Renal cortical epithelial cell (primary cell): Measurements from ENCODE around the gene JCHAIN. TPM values are rescaled to one million over a fixed set of nuclear protein-coding genes. Genes with fewer than 3 reads are reported as not detected.
"Not testable (repeated sequence)": the region's sequence is repeated elsewhere in the genome, so short reads cannot be mapped to it uniquely, and the experiment has no call there.

Experiments
- DNase-seq: peaks from one replicate; pipeline ENCODE4 v3.0.0-alpha.2; 2011; ENCODE audit warnings: low read depth
- total RNA-seq: library from RNA; depleted of rRNA; stranded (reverse); fragments of >200 nt; gene quantifications from 2 replicates; pipeline ENCODE4 v1.2.3, GENCODE V29; 2014

Gene JCHAIN
- total RNA-seq, 1 donor from 2014 or later: 0.30 TPM

DNA sequence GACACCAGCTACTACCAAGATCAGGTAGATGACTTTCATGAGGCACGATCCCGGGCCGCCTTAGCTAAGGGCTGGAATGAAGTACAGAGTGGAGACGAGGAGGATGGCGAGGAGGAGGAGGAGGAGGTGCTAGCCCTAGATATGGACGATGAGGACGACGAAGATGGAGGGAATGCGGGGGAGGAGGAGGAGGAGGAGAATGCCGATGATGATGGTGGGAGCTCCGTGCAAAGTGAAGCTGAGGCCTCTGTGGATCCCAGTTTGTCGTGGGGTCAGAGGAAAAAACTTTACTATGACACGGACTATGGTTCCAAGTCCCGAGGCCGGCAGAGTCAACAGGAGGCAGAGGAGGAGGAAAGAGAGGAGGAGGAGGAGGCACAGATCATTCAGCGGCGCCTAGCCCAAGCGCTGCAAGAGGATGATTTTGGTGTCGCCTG lies 22.5 kb upstream of the JCHAIN start:
- DNase-seq: no peak

DNA sequence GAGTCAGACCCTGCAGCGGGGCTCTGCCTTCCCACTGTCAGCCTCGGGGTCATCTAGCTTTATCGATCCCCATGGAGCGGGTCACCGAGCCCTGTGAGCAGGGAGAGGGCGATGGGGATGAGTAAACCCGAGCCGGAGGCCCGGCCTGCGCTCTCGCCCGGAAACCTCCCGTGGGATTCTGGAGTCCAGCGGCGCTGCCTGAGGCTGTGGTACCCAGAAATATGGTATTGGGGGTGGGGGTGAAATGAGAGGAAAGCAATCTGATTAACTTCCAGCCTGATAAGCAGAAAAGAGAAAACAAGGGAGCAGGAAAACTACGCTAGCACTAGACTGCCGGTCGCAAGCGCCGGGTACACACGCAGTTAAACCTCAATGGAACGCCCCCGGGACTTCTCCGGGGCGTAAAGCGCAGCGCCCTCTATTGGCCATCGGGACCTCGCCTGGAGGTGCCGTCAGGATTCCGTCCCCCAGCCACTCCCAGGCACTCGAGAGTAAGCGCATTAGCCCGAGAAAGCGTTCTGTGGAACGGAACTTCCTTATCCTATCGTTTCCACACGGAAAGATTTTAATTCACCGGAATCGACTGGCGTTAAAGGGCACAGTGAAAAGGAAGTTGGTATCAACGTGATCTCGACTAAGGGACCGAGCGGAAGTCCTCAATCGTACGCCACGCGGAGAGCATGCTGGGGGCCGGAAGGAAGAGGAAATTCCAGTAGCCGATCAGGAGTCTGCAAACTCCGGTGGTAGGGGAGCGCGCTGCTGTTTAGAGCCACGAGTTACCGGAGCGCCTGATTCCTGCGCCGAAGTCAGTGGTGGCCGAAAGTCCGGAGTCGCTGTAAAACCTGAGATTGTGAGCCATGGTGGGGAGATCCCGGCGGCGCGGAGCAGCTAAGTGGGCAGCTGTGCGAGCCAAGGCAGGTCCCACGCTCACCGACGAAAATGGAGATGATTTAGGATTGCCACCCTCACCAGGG lies 21.8 kb upstream of the JCHAIN start, which contains the start of gene UTP3:
TSS of gene UTP3 (plus strand) at position 712 of the 974 bp plus-strand sequence. CDS start at position 858, 146 bp downstream.
- peak; percentile 99 for DNase-seq

DNA sequence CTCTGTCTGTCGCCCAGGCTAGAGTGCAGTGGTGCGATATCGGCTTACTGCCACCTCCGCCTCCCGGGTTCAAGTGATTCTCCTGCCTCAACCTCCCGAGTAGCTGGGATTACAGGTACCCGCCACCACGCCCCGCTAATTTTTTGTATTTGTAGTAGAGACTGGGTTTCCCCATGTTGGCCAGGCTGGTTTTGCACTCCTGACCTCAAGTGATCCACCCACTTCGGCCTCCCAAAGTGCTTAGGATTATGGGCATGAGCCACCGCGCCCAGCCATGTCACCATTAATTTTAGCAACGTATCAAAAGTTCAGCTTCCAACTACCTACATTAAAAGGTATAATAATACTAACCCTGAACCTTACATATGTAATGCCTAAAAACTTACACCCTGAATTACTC lies 21.1 kb upstream of the JCHAIN start:
- DNase-seq: no peak

DNA sequence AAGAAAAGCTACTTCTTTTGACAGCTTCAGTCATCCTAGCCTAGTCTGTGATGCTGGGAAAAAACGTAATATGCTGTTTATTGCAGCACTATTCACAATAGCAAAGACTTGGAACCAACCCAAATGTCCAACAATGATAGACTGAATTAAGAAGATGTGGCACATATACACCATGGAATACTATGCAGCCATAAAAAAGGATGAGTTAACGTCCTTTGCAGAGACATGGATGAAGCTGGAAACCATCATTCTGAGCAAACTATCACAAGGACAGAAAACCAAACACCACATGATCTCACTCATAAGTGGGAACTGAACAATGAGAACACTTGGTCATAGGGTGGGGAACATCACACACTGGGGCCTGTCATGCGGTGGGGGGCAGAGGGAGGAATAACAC lies 15.8 kb upstream of the JCHAIN start:
- not testable (repeated sequence) for DNase-seq

DNA sequence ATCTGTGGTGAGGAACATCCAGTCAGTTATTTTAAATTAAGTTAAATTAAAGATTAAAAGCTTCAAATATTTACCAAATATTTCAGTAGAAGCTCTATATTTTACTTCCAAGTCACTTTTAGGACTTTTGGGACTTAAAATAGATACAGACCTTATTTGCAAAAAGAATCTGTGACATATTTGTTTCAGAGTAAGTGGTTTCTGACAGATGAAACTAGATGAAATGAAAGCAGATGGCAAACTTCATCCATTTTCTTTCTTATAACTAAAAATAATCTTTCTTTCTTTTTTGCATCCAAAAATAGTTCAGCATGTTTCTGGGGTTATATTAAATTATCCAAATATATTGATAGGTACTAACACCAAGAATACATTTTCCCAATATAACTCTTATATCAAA lies 15.4 kb upstream of the JCHAIN start:
- DNase-seq: no peak

DNA sequence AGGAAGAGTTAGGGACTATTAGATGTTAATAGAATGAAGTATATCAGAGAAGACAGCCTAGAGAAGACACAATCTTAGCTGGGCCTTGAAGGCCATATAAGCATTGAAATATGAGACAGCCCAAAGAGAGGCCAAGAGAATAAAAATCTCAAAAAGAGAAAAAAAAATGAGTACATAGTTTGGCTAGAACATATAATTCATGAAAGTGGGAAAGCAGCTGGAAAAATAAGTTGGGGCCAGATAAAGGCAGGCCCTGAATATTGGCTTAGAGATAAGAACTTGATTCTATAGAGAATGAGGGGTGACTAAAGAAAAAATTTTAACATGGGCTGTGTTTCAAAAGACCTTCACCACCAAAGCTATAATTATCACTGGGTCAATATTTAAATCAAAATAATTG lies 14.6 kb upstream of the JCHAIN start:
- no peak for DNase-seq

DNA sequence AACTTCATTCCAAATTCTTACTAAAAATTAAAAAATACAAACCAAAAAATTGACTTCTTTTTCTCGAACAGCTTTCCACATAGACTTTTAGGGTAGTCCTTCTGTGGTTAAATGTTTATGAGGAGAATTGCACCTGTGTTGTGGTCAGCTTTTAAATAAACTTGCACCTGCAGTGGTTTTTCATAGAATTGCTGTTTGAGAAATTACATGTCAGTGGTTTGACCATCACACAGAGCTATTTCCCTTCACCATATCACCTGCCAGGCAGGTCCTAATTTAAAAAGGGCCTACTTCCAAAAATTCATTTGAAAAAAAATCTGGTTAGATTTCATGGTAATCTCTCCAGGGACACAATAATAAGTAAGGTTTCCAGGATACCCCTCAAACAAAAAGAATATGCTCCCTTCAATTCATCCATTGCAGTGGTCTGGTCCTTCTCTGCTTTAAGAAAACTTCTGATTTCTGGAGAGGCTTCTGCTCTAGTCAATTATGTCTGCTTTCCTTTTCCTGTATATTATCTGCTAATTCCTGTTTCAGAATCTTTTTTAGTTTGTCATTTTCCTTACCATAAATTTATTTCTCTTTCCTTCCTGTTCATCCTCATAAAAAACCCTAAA lies 12.2 kb upstream of the JCHAIN start:
- DNase-seq: no peak

DNA sequence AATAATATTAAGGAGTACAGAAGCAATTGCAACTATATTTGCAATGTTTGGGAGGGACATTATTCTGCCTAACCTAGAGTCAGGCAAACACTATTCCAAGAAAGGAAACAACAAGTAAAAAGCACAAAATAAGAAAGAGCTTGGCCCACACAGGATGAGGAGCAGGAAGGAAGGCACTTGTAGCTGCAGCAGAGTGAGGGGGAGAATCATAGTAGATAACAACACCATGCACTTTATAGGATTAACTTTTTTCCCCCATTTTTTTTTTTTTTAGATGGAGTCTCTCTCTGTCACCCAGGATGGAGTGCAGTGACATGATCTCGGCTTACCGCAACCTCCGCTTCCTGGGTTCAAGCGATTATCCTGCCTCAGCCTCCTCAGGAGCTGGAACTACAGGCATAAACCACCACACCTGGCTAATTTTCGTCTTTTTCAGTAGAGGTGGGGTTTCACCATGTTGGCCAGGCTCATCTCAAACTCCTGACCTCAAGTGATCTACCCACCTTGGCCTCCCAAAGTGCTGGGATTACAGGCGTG lies 10.3 kb upstream of the JCHAIN start:
- no peak for DNase-seq

DNA sequence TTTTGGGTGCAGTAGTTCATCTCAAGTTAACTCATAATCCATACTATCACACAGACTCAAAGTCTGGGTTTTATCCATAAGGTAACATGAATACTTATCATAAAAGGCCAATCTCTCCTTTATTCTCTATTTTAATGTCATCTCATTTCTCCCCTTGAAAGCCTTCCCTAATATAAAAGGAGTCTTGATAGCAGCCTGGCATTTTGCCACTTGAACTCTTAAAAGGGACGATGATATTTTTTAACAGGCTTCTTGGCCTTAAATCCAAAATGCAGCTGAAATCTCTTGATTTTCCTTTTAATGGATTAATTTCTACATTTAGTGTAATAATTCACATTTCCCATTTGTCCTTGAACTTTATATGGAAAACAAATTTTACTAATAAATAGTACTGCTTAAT lies 8.4 kb upstream of the JCHAIN start:
- no peak for DNase-seq

DNA sequence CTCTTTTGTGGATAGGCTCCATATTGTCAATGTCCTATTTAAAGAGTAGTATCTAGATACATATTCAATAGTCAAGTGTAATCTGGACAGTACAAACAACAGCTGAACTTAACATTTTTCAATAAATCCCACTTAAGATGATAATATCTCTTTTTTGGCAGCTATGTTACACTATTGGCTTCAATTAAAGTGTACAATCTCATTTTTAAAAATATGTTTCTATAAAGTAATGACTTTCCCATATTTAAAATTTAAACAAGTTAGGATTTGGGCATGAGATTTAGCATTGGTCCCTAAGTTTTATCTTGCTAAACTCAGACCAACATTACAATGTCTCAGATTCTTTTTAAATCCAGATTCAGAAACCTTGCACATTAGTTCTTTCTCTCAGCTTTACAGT lies 7.9 kb upstream of the JCHAIN start:
- DNase-seq: no peak

DNA sequence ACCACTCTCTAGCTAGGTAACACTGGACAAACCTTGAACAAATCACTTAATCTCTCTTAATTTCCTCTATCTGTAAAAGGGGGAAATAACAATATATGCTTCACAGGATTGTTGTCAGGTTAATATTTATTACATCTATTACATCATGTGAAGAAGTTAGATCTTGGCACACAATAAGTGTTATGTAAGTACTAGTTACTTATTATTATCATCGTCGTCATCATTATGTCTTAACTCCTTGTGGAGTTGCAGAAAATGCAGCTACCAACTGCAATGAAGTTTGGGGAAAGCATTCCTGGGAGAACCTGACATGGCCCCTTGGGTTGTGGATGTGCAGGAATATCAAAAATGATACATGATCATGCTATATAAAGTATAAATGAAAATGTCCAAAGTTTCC lies 4.8 kb upstream of the JCHAIN start:
- DNase-seq: peak; percentile 89

DNA sequence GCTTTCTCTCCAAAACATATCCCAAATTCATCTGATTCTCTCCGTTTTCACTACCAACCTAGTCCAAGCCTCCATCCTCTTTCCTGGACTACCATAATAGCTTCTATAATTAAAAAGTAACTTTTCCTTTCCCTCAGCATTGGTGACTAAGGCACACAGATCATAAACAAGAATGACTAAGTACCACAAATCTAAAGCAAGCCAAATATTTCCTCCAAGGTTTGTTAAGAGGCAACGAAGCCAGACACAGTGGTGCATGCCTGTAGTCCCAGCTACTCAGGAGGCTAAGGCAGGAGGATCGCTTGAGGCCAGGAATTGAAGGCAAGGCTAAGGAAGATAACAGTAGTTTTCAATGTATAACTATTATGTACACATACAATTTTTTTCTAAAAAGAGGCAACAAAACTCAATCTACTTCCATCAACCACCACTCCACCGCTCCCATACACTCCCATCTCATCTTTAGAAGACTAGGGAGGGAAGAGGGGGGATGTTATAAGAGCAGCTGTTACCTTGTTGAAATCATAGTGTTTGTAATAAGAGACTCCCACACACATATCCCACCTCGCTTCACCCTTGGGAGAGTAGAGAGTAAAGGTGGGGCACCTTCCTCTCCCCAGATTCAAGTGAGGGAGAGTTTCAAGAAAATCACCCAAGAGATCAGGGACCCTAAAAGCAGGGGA lies 4.2 kb upstream of the JCHAIN start:
- peak; percentile 96 for DNase-seq

DNA sequence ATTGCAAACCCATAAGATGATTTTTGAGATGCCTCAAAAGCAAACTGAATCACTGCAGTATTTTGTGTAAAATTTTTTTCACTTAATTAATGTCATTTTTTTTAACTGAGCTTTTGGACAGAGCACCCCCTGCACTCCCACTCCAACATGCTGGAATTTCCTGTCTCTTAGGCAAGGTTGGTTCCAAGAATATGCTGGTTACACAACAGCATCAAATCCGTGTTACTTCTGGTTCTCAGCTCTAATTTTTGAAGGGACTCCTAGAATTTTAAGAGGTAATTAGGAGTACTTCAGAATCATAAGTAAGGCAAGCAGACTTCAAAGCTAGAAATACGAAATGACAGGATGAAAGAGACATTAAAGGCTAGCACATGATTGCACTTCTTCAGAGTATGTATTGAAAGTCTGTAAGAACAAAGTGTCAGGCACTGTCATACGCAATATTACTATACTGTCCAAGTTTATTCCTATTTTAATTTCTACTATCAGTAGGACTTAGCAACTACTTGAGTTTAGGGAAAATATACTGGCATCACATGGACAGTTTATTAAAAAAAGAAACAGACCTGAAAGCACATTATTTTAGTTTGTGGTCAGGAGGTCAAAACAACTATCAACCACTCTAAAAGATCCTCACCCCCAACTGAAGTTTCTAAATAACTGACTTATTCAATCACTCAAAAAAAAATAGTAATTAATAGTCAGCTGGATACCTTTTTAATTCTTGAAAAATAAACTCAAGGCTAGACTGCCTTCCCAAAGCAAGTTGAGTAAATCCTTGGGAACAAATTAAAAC lies 1.6 kb upstream of the JCHAIN start:
- no peak for DNase-seq

DNA sequence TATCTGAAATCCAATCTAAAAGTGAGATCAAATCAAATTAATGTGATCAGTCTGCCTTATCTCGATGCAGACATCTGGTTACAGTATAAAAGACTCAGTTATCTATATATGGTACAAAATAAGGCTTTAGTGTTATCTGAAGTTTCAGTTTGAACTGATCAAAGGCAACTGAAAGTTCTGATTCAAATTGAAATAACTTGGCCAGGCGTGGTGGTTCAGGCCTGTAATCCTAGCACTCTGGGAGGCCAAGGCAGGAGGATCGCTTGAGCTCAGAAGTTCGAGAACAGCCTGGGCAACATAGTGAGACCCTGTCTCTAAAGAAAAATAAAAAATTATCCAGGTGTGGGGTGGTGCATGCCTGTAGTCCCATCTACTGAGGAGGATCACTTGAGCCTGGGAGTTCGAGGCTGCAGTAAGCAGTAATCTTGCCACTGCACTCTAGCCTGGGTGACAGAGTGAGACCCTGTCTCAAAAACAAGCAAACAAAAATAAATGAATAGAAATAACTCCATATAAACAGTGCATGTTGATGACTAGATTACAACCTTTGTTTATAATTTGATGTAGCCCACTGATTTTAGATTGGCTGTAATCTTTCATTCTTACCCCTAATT lies 4.9 kb downstream of the JCHAIN start:
- not testable (repeated sequence) for DNase-seq

DNA sequence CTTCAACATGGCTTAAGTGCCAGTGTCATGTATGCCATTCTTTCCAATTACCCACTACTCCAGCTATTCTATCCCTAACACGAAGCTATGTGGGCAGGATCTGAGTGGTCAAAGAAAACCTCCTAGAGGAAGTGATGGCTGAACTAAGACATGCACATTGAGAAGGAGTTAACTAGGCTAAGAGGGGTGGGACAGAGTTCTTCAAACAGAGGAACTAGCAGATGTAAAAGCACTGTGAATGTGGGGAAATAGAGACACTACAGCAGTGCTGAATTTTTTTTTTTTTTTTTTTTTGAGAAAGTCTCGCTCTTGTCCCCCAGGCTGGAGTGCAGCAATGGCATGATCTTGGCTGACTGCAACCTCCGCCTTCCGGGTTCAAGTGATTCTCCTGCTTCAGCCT lies 6.2 kb downstream of the JCHAIN start:
- DNase-seq: no peak

DNA sequence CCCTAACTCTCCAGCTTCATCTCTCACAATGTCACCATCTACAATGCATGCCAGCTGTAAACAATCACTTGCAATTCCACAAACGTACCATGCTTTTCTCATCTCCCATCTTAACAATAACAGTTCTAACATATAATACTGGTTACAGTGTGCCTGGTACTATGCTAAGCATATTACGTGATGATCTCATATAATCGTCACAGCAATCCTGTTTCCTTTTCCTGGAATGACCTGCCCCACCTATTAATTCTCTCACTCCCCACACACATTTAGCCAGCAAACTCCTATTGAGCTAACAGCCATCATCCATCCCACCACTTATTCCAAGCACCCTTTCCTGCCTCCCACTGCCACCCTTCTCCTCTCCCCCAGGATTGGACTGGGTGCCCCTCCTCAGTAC lies 7.9 kb downstream of the JCHAIN start:
- no peak for DNase-seq

DNA sequence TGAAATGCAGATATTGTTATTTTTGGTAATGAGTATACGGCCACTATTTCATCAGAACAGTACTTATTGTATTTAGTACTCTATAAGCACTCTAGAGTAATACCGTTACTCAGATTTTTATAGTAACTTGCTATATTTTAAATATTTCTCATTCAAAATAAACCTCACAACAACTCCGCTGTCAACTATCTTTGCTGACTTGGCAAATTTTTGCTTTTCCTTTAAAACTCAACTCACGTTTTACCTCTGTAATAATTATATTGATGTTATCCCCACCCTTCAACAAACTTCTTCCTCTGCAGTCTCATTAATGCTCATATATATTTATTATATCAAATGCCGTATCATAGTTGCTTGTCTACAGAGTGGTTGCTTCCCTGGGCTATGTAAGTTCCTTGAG lies 9.0 kb downstream of the JCHAIN start:
- no peak for DNase-seq

DNA sequence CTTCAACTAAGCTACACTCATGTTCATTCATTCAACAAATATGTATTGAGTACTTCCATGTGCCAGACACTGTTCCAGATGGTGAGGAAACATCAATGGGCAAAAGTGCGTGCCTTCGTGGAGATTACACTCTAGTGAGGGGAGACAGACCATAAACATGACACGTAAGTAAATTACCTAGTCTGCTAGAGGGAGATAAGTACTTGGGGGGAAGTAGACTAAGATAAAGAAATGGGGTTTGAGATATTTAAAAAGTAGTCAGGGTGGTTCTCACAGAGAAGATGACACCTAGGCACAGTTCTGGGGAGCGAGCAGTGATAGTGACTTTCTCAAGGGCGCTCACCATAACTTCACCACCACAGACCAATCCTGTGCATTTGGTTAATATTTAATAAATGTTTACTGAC lies 11.7 kb downstream of the JCHAIN start:
- DNase-seq: no peak

DNA sequence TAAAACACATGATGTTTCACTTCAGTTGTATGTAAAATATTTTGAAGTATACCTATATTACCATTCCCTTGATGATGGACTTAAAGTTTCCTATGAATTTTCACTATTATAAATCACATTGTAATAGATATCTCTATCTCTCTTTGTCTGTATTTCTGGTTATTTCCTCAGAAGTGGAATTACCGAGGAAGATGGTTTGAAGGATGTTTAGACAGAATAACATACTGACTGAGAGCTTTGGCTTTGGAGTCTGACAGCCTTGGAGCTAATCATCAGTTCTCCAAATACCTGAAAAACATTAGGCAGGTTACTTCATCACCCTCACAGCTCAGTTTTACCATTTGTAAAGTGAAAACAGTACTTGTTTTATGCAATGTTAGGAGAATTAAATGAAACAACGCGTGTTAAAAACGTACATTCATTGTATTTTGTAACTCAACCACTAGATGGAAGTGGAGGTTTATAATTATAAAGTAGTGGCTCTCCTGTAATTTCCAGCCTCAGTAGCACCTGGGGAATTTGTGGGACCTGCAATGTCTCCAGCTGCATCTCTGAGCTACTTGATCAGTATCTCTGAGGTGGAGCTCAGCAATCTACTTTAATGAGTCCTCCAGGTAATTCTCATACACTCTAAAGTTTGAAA lies 14.3 kb downstream of the JCHAIN start:
- peak; percentile 65 for DNase-seq

DNA sequence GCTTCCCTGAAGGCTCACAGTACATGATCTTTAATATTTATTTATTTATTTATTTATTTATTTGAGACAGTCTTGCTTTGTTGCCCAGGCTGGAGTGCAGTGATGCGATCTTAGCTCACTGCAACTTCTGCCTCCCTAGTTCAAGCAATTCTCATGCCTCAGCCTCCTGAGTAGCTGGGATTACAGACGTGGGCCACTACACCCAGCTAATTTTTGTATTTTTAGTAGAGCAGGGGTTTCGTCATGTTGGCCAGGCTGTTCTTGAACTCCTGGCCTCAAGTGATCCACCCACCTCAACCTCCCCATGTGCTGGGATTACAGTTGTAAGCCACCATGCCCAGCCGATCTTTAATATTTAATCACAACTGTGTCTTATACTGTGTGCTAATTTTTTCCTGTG lies 15.6 kb downstream of the JCHAIN start:
- not testable (repeated sequence) for DNase-seq
